Right renal cortex interstitium (tissue), 3 donors: Measurements from ENCODE around the gene CDH4. TPM values are rescaled to one million over a fixed set of nuclear protein-coding genes. Genes with fewer than 3 reads are reported as not detected.

Source experiments
- DNase-seq, 3 donors: peaks; one replicate each; pipeline ENCODE4 v3.0.0-alpha.2; 2013; ENCODE audit warnings: low read depth in 3 of 3, low spot score in 2 of 3
- polyA plus RNA-seq, 3 donors: library from polyadenylated mRNA; unstranded; fragments of 120-200 nt; gene quantifications; one replicate each; pipeline ENCODE4 v1.2.1, GENCODE V29; 2013; ENCODE audit not compliant: insufficient read length in 3 of 3

Gene CDH4
- polyA plus RNA-seq, 3 donors: 5.8 to 6.8 (median 5.9) TPM

- DNase-seq: no peak
Observed at GRCh38 chr20:61784801-61785566, 532.9 kb downstream of the CDH4 start.

- no peak for DNase-seq
Observed at GRCh38 chr20:61785567-61785816, 533.4 kb downstream of the CDH4 start.

GRCh38 chr20:61786230-61786629 is 534.2 kb downstream of the CDH4 start:
- DNase-seq: no peak

- no peak for DNase-seq
Observed at GRCh38 chr20:61788343-61788742, 536.3 kb downstream of the CDH4 start.

GRCh38 chr20:61789329-61789728 is 537.3 kb downstream of the CDH4 start:
- no peak for DNase-seq

- DNase-seq: no peak
Observed at GRCh38 chr20:61790116-61790827, 538.2 kb downstream of the CDH4 start.

- DNase-seq: no peak
Observed at GRCh38 chr20:61791995-61792394, 539.9 kb downstream of the CDH4 start.

GRCh38 chr20:61795669-61796630 is 543.9 kb downstream of the CDH4 start:
- DNase-seq: no peak

GRCh38 chr20:61796738-61797137 is 544.7 kb downstream of the CDH4 start:
- no peak for DNase-seq

- DNase-seq: no peak
Observed at GRCh38 chr20:61797200-61797599, 545.1 kb downstream of the CDH4 start.

- no peak for DNase-seq
Observed at GRCh38 chr20:61797971-61798411, 545.9 kb downstream of the CDH4 start.

- DNase-seq: no peak
Observed at GRCh38 chr20:61798632-61799031, 546.6 kb downstream of the CDH4 start.

GRCh38 chr20:61799394-61799923 is 547.4 kb downstream of the CDH4 start:
- DNase-seq: no peak

GRCh38 chr20:61799928-61800327 is 547.9 kb downstream of the CDH4 start:
- DNase-seq: no peak

GRCh38 chr20:61800359-61801064 is 548.5 kb downstream of the CDH4 start:
- no peak for DNase-seq

GRCh38 chr20:61801065-61801360 is 549.0 kb downstream of the CDH4 start:
- DNase-seq: no peak

GRCh38 chr20:61801428-61801827 is 549.4 kb downstream of the CDH4 start:
- no peak for DNase-seq

GRCh38 chr20:61801857-61802442 is 549.9 kb downstream of the CDH4 start:
- no peak for DNase-seq

- no peak for DNase-seq
Observed at GRCh38 chr20:61802721-61803311, 550.8 kb downstream of the CDH4 start.

- no peak for DNase-seq
Observed at GRCh38 chr20:61803416-61803914, 551.4 kb downstream of the CDH4 start.
